Activated effector memory CD4-positive, alpha-beta T cell treated with Interleukin-2 at 50 U/mL for 16 hours (primary cell): Measurements from ENCODE around the gene ITGA1.

Experiments used
- DNase-seq: peaks from one replicate; pipeline ENCODE4 v3.0.0-alpha.2; 2020

The ITGA1 gene

DNA sequence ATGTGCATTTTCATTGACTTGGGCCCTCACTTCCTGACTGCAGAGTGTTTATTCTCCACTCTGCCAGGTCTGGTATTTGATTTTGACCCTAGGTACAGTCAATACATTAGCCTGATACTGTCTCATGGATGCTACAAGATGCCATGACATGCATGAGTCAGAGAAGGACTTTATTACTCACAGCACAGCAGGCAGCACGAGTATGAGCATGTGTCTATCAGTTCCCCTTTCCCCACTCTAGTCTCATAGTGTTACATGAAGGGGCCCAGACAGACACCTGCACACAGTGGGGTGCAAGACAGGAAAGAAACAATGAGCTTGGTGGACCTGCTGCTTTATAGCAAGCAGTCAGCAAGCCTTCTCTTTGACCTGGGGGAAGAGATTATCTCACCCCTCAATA lies 221.0 kb downstream of the ITGA1 start:
- no peak for DNase-seq
